Smooth muscle cell (in vitro differentiated cells): ENCODE measurements around the gene ROR1. TPM values are rescaled to one million over a fixed set of nuclear protein-coding genes. Genes with fewer than 3 reads are reported as not detected.

Experiments
- DNase-seq: peaks from one replicate; lab custom pipeline; 2025; ENCODE audit not compliant: unreplicated experiment; lab: John Stamatoyannopoulos, UW
- H2AFZ ChIP-seq: fragments of 200-600 bp; sonication (generic); 2 replicates; pipeline ENCODE4 v1.6.0; 2016; ENCODE audit warnings: antibody characterized with exemption, low read depth, mild to moderate bottlenecking
- H3F3A ChIP-seq: fragments of 200-600 bp; sonication (generic); 2 replicates; pipeline ENCODE4 v1.6.0; 2017; ENCODE audit warnings: antibody characterized with exemption, low read depth
- H3K27ac ChIP-seq: fragments of 200-600 bp; sonication (generic); 2 replicates; pipeline ENCODE4 v1.5.1; 2016; ENCODE audit warnings: low read depth, mild to moderate bottlenecking
- H3K27me3 ChIP-seq: fragments of 200-600 bp; sonication (generic); 2 replicates; pipeline ENCODE4 v1.6.1; 2016; ENCODE audit warnings: low read depth, mild to moderate bottlenecking
- H3K36me3 ChIP-seq: fragments of 200-600 bp; sonication (generic); 2 replicates; pipeline ENCODE4 v1.5.1; 2016; ENCODE audit warnings: low read depth
- H3K4me1 ChIP-seq: fragments of 200-600 bp; sonication (generic); 2 replicates; pipeline ENCODE4 v1.5.1; 2016; ENCODE audit warnings: low read depth
- H3K4me2 ChIP-seq: fragments of 200-600 bp; sonication (generic); 2 replicates; pipeline ENCODE4 v1.6.0; 2016; ENCODE audit warnings: mild to moderate bottlenecking
- H3K4me3 ChIP-seq: fragments of 200-600 bp; sonication (generic); 2 replicates; pipeline ENCODE4 v1.5.1; 2016; ENCODE audit warnings: mild to moderate bottlenecking
- H3K79me2 ChIP-seq: fragments of 200-600 bp; sonication (generic); 2 replicates; pipeline ENCODE4 v1.6.0; 2016; ENCODE audit warnings: low read depth, mild to moderate bottlenecking
- H3K9ac ChIP-seq: fragments of 200-600 bp; sonication (generic); 2 replicates; pipeline ENCODE4 v1.6.0; 2016; ENCODE audit warnings: low read depth
- H3K9me3 ChIP-seq: fragments of 200-600 bp; sonication (generic); replicated peaks from 2 replicates; pipeline ENCODE4 v1.5.1; 2016; ENCODE audit warnings: low read depth
- H4K20me1 ChIP-seq: fragments of 200-600 bp; sonication (generic); 2 replicates; pipeline ENCODE4 v1.6.0; 2016; ENCODE audit warnings: low read depth
- CTCF ChIP-seq: fragments of 200-600 bp; sonication (generic); IDR thresholded peaks from 2 replicates; pipeline ENCODE4 v1.5.1; 2017; ENCODE audit warnings: borderline replicate concordance, mild to moderate bottlenecking, antibody characterized with exemption; ENCODE audit not compliant: insufficient read depth, poor library complexity, severe bottlenecking
- WGBS: methylation state at CpG from one replicate; pipeline ENCODE4 v1.1.7; 2016; ENCODE audit warnings: low lambda C conversion rate; 5-methylcytosine and 5-hydroxymethylcytosine counted together
- polyA plus RNA-seq: library from polyadenylated mRNA; unstranded; fragments of >200 nt; fragmentation: Nextera tagmentation; extraction: Ambion mirVana; gene quantifications from 2 replicates; pipeline ENCODE4 v1.2.1, GENCODE V29; 2016
- total RNA-seq: library from RNA; depleted of rRNA; stranded (reverse); fragments of >200 nt; gene quantifications from 2 replicates; pipeline ENCODE4 v1.2.3, GENCODE V29; 2014

ROR1 gene
- total and polyA plus RNA-seq, 2 experiments from 2014 or later = 3.3 to 7.2 TPM

GRCh38 chr1:63856924-63857323 is 83.1 kb downstream of the ROR1 start:
- Histone ChIP-seq H3K9ac (no peak overlapping the region), H3K79me2 (peaks cover 8% of the 10 kb centered on the region), H3K27me3 (no peaks in the 10 kb centered on the region), H2AFZ (no peak overlapping the region), H3K9me3 (no peaks in the 10 kb centered on the region), H4K20me1 (no peaks in the 10 kb centered on the region), H3F3A (no peaks in the 10 kb centered on the region), H3K4me2 (no peak overlapping the region), H3K27ac (no peak overlapping the region), H3K36me3 (no peaks in the 10 kb centered on the region), H3K4me1 (peaks cover 28% of the 10 kb centered on the region), H3K4me3 (no peak overlapping the region)
- DNase-seq = no peak
- no peak for TF ChIP-seq CTCF
- WGBS = 92% methylated on average over 4 of the region's 4 CpGs

- no peaks in the 10 kb centered on the region for H3F3A ChIP-seq
- H3K36me3 ChIP-seq = no peaks in the 10 kb centered on the region
- 86% methylated on average over 2 of the region's 2 CpGs for WGBS
- H3K79me2 ChIP-seq = peaks cover 8% of the 10 kb centered on the region
- no peak overlapping the region for H3K4me3 ChIP-seq
- H3K27me3 ChIP-seq = no peaks in the 10 kb centered on the region
- no peak for DNase-seq
- no peak overlapping the region for H2AFZ ChIP-seq
- no peak for TF ChIP-seq CTCF
- H3K27ac ChIP-seq = no peak overlapping the region
- no peaks in the 10 kb centered on the region for H3K9me3 ChIP-seq
- H3K4me2 ChIP-seq = no peak overlapping the region
- peaks cover 28% of the 10 kb centered on the region for H3K4me1 ChIP-seq
- no peak overlapping the region for H3K9ac ChIP-seq
- H4K20me1 ChIP-seq = no peaks in the 10 kb centered on the region
Measured at GRCh38 chr1:63857478-63857877, 83.7 kb downstream of the ROR1 start.

DNA sequence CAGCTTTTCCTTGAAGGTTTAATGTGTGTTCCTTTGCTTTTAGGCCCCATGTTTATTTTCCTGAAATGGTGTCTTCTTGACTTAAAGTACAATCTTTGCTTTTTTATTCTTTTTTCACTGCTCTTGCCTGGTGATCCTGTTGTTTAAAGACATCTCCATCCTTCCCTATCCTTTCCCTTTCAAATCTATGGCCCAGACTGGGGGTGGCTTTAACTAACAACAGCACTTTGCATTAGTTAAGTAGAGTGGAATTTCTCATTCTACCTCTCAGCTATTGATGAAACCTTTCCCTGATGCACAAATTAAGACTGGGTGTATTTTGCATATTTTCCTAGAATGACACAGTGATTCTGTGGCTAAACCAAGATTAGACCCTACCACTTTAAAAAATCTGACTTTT is 84.3 kb downstream of the ROR1 start:
- H3K36me3 ChIP-seq = no peaks in the 10 kb centered on the region
- no peak overlapping the region for H3K4me3 ChIP-seq
- H3K9me3 ChIP-seq = no peaks in the 10 kb centered on the region
- H3K27me3 ChIP-seq = no peaks in the 10 kb centered on the region
- no peak overlapping the region for H3K9ac ChIP-seq
- no peak for TF ChIP-seq CTCF
- peaks cover 8% of the 10 kb centered on the region for H3K79me2 ChIP-seq
- peaks cover 30% of the 10 kb centered on the region for H3K4me1 ChIP-seq
- H3K27ac ChIP-seq = no peak overlapping the region
- no peak overlapping the region for H2AFZ ChIP-seq
- DNase-seq = no peak
- H3K4me2 ChIP-seq = no peak overlapping the region
- no peaks in the 10 kb centered on the region for H4K20me1 ChIP-seq
- H3F3A ChIP-seq = no peaks in the 10 kb centered on the region

GRCh38 chr1:63859480-63860275 is 85.9 kb downstream of the ROR1 start:
- Histone ChIP-seq H3K9ac (no peak overlapping the region), H4K20me1 (no peaks in the 10 kb centered on the region), H3K36me3 (no peaks in the 10 kb centered on the region), H3K4me1 (peaks cover 35% of the 10 kb centered on the region), H3K9me3 (no peaks in the 10 kb centered on the region), H3K79me2 (peaks cover 8% of the 10 kb centered on the region), H3K4me3 (no peak overlapping the region), H2AFZ (no peak overlapping the region), H3K27me3 (no peaks in the 10 kb centered on the region), H3F3A (no peaks in the 10 kb centered on the region), H3K4me2 (no peak overlapping the region), H3K27ac (peak overlapping the region; percentile 64)
- WGBS = 80% methylated on average over 3 of the region's 3 CpGs
- TF ChIP-seq CTCF = no peak
- no peak for DNase-seq
